SK-N-SH treated with all-trans-retinoic acid at 6 μM for 48 hours (cell line): Measurements from ENCODE around the gene LVRN.

ENCODE experiments used
- ATAC-seq: fragments of 200-7000 bp; cut with Tn5 transposase; 3 replicates; pipeline ENCODE4 v1.9.1; 2020; ENCODE audit warnings: mild to moderate bottlenecking, moderate library complexity
- BACH2 ChIP-seq: fragments of 250-450 bp; sonication (Bioruptor Pico); IDR thresholded peaks from 2 replicates; pipeline ENCODE4 v1.9.0; 2021; ENCODE audit warnings: mild to moderate bottlenecking, borderline replicate concordance
- CSDC2 ChIP-seq: fragments of 250-450 bp; sonication (Bioruptor Pico); IDR thresholded peaks from 2 replicates; pipeline ENCODE4 v1.5.0; 2020; ENCODE audit warnings: mild to moderate bottlenecking, moderate library complexity
- ESRRG ChIP-seq: fragments of 250-450 bp; sonication (Bioruptor Pico); IDR thresholded peaks from 2 replicates; pipeline ENCODE4 v1.6.1; 2021; ENCODE audit warnings: mild to moderate bottlenecking
- GLIS3 ChIP-seq: fragments of 250-450 bp; sonication (Bioruptor Pico); IDR thresholded peaks from 2 replicates; pipeline ENCODE4 v1.5.0; 2020; ENCODE audit warnings: mild to moderate bottlenecking, moderate library complexity
- PPARA ChIP-seq: fragments of 250-450 bp; sonication (Bioruptor Pico); IDR thresholded peaks from 2 replicates; pipeline ENCODE4 v1.5.0; 2020; ENCODE audit warnings: mild to moderate bottlenecking, borderline replicate concordance
- RARB ChIP-seq: fragments of 250-450 bp; sonication (Bioruptor Pico); IDR thresholded peaks from 2 replicates; pipeline ENCODE4 v1.8.0; 2021; ENCODE audit warnings: mild to moderate bottlenecking, moderate library complexity
- SNAI2 ChIP-seq: fragments of 250-450 bp; sonication (Bioruptor Pico); IDR thresholded peaks from 2 replicates; pipeline ENCODE4 v1.5.0; 2020; ENCODE audit warnings: mild to moderate bottlenecking, moderate library complexity
- TCF4 ChIP-seq: fragments of 250-450 bp; sonication (Bioruptor Pico); IDR thresholded peaks from 2 replicates; pipeline ENCODE4 v1.8.0; 2021; ENCODE audit warnings: mild to moderate bottlenecking, moderate library complexity, borderline replicate concordance
- TOX ChIP-seq: fragments of 250-450 bp; sonication (Bioruptor Pico); IDR thresholded peaks from 2 replicates; pipeline ENCODE4 v1.8.0; 2021; ENCODE audit warnings: mild to moderate bottlenecking, moderate library complexity, borderline replicate concordance
- TSHZ2 ChIP-seq: fragments of 250-450 bp; sonication (Bioruptor Pico); IDR thresholded peaks from 2 replicates; pipeline ENCODE4 v1.5.0; 2020; ENCODE audit warnings: mild to moderate bottlenecking, moderate library complexity
- ZC3H10 ChIP-seq: fragments of 250-450 bp; sonication (Bioruptor Pico); IDR thresholded peaks from 2 replicates; pipeline ENCODE4 v1.5.1; 2021; ENCODE audit warnings: mild to moderate bottlenecking, moderate library complexity
- ZFP3 ChIP-seq: fragments of 250-450 bp; sonication (Bioruptor Pico); IDR thresholded peaks from 2 replicates; pipeline ENCODE4 v1.5.0; 2020; ENCODE audit warnings: mild to moderate bottlenecking, moderate library complexity
- ZFP30 ChIP-seq: fragments of 450-650 bp; formaldehyde crosslinking; IDR thresholded peaks from 2 replicates; pipeline ENCODE4 v1.5.0; 2022; ENCODE audit warnings: mild to moderate bottlenecking, moderate library complexity
- ZNF565 ChIP-seq: fragments of 450-650 bp; formaldehyde crosslinking; conservative IDR thresholded peaks from 2 replicates; pipeline ENCODE4 v1.5.0; 2020; ENCODE audit warnings: low read depth, mild to moderate bottlenecking, moderate library complexity
- ZNF70 ChIP-seq: fragments of 450-650 bp; formaldehyde crosslinking; IDR thresholded peaks from 2 replicates; pipeline ENCODE4 v1.5.0; 2020; ENCODE audit warnings: mild to moderate bottlenecking, moderate library complexity
- ZNF8 ChIP-seq: fragments of 450-650 bp; formaldehyde crosslinking; IDR thresholded peaks from 2 replicates; pipeline ENCODE4 v1.5.0; 2020; ENCODE audit warnings: mild to moderate bottlenecking, moderate library complexity
- TF ChIP-seq, protein P1 (sequence below): fragments of 250-450 bp; sonication (Bioruptor Pico); IDR thresholded peaks from 2 replicates; pipeline ENCODE4 v1.8.0; 2021; ENCODE audit warnings: low read depth, mild to moderate bottlenecking, moderate library complexity, borderline replicate concordance
- TF ChIP-seq, protein P2 (sequence below): fragments of 250-450 bp; sonication (Bioruptor Pico); IDR thresholded peaks from 2 replicates; pipeline ENCODE4 v1.8.0; 2020; ENCODE audit warnings: mild to moderate bottlenecking, moderate library complexity, borderline replicate concordance
- TF ChIP-seq, protein P3 (sequence below): fragments of 250-450 bp; sonication (Bioruptor Pico); IDR thresholded peaks from 2 replicates; pipeline ENCODE4 v1.5.1; 2020; ENCODE audit warnings: low read depth, mild to moderate bottlenecking, moderate library complexity
- TF ChIP-seq, protein P4 (sequence below): fragments of 250-450 bp; sonication (Bioruptor Pico); IDR thresholded peaks from 2 replicates; pipeline ENCODE4 v1.5.1; 2021; ENCODE audit warnings: mild to moderate bottlenecking, moderate library complexity

LVRN gene

DNA sequence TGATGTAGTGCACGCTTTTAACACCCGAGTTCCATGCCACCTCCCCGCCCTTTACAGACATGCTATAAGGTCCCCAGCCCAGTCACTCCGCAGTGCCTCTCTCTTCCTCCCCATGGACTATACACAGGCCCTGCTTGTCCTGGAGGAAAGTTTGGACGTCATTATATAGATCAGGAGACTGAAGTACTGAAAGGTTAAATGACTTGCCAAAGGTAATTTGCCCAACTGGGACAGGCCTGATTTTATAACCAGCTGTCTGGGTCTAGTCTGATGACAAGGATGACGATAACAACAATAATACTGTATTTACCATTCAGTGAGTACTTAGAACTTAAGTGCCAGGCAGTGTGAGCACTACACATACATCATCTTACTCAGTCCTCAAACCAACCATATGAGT lies 33.1 kb downstream of the LVRN start:
- TF ChIP-seq ZFP30 (CRISPR knock-in tag) (no peak), GLIS3 (CRISPR knock-in tag) (no peak), SNAI2 (CRISPR knock-in tag) (no peak)
- TF ChIP-seq, protein P1, sequence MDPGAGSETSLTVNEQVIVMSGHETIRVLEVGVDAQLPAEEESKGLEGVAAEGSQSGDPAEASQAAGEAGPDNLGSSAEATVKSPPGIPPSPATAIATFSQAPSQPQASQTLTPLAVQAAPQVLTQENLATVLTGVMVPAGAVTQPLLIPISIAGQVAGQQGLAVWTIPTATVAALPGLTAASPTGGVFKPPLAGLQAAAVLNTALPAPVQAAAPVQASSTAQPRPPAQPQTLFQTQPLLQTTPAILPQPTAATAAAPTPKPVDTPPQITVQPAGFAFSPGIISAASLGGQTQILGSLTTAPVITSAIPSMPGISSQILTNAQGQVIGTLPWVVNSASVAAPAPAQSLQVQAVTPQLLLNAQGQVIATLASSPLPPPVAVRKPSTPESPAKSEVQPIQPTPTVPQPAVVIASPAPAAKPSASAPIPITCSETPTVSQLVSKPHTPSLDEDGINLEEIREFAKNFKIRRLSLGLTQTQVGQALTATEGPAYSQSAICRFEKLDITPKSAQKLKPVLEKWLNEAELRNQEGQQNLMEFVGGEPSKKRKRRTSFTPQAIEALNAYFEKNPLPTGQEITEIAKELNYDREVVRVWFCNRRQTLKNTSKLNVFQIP (CRISPR knock-in tag), result no peak
- ATAC-seq, result no peak

DNA sequence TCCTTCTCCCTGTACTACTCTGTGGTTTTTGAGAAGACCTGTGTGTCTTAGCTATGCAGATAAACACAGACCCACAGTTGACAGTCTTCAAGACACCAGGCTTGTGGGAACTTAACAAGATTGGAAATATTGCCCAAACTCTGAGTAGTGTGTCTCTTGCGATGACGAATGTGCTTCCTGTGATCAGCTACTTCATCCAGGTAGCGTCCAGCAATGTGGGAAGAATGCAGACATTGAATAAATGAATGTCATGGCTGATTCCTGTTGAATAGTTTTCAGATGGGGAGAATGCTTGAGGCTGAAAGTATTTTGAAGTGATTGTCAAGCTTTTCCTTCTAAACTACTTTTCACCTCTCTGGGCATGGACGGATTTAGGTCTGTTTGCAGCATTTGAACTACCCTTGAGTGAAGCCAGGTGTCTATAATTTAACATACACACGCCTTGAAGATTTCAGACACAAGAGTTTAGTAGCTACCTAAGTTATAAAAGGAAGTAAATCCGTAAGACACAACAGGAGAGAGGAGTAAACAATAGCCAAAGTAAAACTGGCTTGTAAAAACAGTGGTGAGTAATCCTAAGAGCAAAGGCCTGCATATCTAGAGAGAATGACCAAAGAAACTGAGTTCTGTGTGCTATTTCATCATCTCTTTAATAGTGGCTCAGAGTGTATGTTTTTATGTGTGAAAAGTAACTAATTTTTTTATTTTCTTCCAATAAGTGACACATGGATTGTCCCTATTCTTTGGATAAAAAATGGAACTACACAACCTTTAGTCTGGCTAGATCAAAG lies 40.0 kb downstream of the LVRN start:
- TF ChIP-seq SNAI2 (CRISPR knock-in tag) (no peak), ZFP30 (CRISPR knock-in tag) (no peak), ZFP3 (no peak)
- ATAC-seq, result no peak

DNA sequence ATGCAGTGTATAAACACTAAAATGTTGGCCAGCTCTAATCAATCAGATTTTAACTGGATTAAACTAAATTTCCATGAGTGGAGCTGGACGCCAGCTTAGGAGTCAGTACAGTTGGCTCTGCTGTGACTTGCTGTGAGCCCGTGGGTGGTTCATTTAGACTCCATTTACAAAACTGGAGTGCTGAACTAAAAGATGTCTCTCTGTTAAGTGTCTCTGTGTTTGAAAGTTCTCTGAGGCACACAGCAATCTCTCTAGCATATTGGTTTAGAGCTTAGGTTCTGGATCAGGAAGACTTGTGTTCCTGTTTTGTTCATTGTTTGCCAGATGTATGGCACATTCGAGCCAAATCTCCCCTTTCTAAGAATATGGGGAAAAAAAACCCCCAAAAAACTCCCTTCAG lies 42.0 kb downstream of the LVRN start:
- TF ChIP-seq ZC3H10 (no peak), TCF4 (CRISPR knock-in tag) (no peak), ESRRG (CRISPR knock-in tag) (no peak), TSHZ2 (CRISPR knock-in tag) (no peak), ZFP3 (no peak), TOX (CRISPR knock-in tag) (no peak), ZNF8 (CRISPR knock-in tag) (no peak), ZFP30 (CRISPR knock-in tag) (no peak), BACH2 (CRISPR knock-in tag) (no peak)
- TF ChIP-seq, protein P2, sequence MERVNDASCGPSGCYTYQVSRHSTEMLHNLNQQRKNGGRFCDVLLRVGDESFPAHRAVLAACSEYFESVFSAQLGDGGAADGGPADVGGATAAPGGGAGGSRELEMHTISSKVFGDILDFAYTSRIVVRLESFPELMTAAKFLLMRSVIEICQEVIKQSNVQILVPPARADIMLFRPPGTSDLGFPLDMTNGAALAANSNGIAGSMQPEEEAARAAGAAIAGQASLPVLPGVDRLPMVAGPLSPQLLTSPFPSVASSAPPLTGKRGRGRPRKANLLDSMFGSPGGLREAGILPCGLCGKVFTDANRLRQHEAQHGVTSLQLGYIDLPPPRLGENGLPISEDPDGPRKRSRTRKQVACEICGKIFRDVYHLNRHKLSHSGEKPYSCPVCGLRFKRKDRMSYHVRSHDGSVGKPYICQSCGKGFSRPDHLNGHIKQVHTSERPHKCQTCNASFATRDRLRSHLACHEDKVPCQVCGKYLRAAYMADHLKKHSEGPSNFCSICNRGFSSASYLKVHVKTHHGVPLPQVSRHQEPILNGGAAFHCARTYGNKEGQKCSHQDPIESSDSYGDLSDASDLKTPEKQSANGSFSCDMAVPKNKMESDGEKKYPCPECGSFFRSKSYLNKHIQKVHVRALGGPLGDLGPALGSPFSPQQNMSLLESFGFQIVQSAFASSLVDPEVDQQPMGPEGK (CRISPR knock-in tag), result no peak
- TF ChIP-seq, protein P1 (CRISPR knock-in tag), result no peak
- TF ChIP-seq, protein P3, sequence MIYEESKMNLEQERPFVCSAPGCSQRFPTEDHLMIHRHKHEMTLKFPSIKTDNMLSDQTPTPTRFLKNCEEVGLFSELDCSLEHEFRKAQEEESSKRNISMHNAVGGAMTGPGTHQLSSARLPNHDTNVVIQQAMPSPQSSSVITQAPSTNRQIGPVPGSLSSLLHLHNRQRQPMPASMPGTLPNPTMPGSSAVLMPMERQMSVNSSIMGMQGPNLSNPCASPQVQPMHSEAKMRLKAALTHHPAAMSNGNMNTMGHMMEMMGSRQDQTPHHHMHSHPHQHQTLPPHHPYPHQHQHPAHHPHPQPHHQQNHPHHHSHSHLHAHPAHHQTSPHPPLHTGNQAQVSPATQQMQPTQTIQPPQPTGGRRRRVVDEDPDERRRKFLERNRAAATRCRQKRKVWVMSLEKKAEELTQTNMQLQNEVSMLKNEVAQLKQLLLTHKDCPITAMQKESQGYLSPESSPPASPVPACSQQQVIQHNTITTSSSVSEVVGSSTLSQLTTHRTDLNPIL (CRISPR knock-in tag), result no peak
- TF ChIP-seq, all 23 proteins: peak for 0
- no peak for ATAC-seq

DNA sequence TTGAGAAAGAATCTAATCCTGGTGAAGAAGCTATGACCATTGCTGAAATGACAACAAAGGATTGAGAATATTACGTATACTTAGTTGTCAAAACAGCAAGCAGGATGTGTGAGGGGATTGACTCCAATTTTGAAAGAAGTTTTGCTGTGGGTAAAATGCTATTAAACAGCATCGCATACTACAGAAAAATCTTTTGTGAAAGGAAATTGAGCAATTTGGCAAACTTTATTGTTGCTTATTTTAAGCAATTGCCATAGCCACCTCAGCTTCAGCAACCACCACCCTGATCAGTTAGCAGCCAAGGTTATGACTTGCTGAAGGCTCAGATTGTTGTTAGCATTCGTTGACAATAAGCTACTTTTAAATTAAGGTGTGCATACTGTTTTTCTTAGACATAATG lies 47.5 kb downstream of the LVRN start:
- no peak for ATAC-seq
- TF ChIP-seq ZNF70 (CRISPR knock-in tag) (no peak), CSDC2 (CRISPR knock-in tag) (no peak), ZFP30 (CRISPR knock-in tag) (no peak), RARB (no peak), PPARA (no peak), ZC3H10 (no peak), ZNF565 (CRISPR knock-in tag) (no peak), TOX (CRISPR knock-in tag) (no peak), SNAI2 (CRISPR knock-in tag) (no peak), GLIS3 (CRISPR knock-in tag) (no peak), BACH2 (CRISPR knock-in tag) (no peak), ZFP3 (no peak)
- TF ChIP-seq, protein P4, sequence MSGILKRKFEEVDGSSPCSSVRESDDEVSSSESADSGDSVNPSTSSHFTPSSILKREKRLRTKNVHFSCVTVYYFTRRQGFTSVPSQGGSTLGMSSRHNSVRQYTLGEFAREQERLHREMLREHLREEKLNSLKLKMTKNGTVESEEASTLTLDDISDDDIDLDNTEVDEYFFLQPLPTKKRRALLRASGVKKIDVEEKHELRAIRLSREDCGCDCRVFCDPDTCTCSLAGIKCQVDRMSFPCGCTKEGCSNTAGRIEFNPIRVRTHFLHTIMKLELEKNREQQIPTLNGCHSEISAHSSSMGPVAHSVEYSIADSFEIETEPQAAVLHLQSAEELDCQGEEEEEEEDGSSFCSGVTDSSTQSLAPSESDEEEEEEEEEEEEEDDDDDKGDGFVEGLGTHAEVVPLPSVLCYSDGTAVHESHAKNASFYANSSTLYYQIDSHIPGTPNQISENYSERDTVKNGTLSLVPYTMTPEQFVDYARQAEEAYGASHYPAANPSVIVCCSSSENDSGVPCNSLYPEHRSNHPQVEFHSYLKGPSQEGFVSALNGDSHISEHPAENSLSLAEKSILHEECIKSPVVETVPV, result no peak
- TF ChIP-seq, protein P3 (CRISPR knock-in tag), result no peak
- TF ChIP-seq, protein P1 (CRISPR knock-in tag), result no peak
